GM12864 (cell line): ENCODE measurements around the gene SYNGR4.
"Not testable (repeated sequence)": the region's sequence is repeated elsewhere in the genome, so short reads cannot be mapped to it uniquely, and the experiment has no call there.

Source experiments
- DNase-seq: peaks from one replicate; pipeline ENCODE4 v3.0.0-alpha.2; 2011; ENCODE audit warnings: low read depth
- H3K4me3 ChIP-seq: 2 replicates; pipeline ENCODE4 v1.5.1; 2011; ENCODE audit warnings: mild to moderate bottlenecking, low read depth, low read length, control low read depth
- TF ChIP-seq, protein P1 (sequence below): IDR thresholded peaks from 2 replicates; pipeline ENCODE4 v1.5.1; 2011; ENCODE audit warnings: low read depth, mild to moderate bottlenecking, moderate library complexity, low read length, control low read depth, inconsistent platforms; ENCODE audit errors: missing control alignments

SYNGR4 gene

DNA sequence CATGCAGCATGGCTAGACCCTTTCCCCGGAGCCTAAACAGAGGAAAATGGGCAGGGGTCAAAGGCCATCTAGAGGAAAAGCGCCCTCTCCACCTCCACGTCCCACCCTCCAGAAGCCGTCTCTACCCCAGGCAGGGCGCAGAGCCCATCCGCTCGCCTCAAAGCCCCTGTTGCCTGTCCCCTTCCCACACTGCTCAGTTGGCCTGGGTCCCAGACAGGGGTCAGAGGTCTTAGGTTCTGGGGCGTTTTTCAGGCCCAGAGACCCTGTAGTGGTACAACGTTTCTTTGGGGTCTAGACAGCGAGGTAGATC lies 712 bp upstream of the SYNGR4 start:
- TF ChIP-seq, protein P1, sequence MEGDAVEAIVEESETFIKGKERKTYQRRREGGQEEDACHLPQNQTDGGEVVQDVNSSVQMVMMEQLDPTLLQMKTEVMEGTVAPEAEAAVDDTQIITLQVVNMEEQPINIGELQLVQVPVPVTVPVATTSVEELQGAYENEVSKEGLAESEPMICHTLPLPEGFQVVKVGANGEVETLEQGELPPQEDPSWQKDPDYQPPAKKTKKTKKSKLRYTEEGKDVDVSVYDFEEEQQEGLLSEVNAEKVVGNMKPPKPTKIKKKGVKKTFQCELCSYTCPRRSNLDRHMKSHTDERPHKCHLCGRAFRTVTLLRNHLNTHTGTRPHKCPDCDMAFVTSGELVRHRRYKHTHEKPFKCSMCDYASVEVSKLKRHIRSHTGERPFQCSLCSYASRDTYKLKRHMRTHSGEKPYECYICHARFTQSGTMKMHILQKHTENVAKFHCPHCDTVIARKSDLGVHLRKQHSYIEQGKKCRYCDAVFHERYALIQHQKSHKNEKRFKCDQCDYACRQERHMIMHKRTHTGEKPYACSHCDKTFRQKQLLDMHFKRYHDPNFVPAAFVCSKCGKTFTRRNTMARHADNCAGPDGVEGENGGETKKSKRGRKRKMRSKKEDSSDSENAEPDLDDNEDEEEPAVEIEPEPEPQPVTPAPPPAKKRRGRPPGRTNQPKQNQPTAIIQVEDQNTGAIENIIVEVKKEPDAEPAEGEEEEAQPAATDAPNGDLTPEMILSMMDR = no peak
- H3K4me3 ChIP-seq = peak overlapping the region; percentile 62
- no peak for DNase-seq

DNA sequence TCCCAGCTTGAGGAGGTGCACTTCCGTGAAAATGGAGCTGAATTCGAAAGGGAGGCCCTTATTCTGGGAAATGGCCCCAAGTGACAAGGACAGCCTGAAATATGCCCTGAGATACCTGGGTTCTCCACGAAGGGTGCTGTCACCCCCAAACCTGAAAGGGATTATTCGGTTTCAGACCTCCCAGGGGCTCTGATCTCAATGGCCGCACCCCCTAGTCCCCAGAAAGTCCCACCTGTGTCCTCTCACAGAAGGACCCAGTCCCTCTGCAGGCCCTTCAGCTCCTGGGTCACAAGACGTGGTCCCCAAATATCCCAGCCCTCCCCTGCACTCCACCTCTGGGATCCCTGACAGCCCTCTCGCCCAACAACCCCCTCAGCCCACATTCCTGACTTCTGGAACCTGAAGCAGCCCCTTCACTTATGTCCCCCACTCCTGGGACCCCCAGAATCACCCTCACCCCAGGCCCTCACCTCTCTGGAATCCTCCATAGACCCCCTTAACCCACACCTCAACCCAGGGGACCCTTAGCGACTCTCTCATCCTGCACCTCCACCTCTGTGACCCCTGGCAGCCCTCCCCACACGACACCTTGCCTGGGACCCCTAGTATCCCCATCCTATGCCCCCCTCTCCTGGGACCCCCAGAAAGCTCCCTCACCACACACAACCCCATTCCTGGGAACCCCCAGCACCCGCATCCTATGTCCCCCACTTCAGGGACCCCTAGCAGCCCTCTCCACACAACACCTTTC lies 606 bp downstream of the SYNGR4 start:
- no peak for DNase-seq
- H3K4me3 ChIP-seq = peak overlapping the region; percentile 49
- TF ChIP-seq, protein P1 = peak; percentile 5

DNA sequence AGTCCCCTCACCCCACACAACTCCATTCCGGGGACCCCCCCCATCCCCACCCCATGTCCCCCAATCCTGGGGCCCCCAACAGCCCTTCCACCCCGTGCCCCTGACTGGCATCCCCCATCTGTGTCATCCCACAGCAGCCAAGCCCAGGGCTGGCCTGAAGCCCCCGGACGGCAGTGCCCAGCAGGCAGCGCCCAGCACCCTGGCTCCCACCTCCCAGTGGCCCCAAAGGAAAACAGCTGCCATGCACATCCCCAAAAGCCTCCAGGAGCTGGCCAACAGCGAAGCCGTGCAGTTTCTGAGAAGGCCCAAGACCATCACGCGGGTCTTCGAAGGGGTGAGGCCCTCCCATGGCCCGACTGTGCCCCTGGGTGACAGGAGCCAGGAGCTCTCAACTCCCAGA lies 1.4 kb downstream of the SYNGR4 start:
- DNase-seq = no peak
- TF ChIP-seq, protein P1 = no peak
- H3K4me3 ChIP-seq = no peak overlapping the region

DNA sequence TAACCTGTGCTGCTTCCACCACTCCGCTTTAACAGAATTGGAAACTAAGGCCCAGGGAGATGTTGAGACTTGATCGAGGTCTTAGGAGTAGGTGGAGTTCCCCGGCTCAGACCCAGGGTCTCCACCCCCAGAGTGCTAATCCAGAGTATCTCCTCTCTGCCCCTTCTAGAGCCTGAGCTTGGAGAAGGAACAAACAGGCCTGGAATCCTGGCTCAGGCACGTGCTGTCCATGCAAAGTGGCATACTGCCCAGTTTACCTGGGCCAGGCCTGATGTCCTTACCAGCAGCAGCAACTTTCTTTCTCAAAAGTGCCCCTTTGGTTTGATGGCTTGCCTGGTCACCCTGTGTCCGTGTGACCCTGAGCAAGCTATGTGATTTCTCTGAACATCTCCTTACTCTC lies 3.7 kb downstream of the SYNGR4 start:
- TF ChIP-seq, protein P1 = no peak
- DNase-seq = no peak
- H3K4me3 ChIP-seq = no peak overlapping the region

DNA sequence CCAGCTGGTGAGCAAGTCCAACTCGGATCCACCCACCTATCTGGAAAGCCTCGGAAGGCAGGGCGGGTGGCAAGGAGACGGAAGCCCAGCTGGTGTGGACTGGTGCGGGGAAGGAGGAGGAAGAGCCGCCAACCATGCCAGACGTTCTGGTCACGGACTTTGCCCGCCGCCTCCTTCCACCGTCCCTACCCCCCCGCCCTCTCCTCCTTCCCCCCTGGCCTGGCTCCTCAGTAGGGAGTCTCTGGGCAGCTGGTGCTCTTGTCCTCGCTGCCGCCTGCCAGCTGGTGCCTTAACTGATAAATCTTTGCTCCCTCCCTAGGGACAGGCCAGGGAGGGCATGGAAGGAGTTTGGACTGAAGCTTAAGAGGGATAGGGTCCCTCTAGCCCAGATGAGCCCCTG lies 4.8 kb downstream of the SYNGR4 start:
- no peak for DNase-seq

DNA sequence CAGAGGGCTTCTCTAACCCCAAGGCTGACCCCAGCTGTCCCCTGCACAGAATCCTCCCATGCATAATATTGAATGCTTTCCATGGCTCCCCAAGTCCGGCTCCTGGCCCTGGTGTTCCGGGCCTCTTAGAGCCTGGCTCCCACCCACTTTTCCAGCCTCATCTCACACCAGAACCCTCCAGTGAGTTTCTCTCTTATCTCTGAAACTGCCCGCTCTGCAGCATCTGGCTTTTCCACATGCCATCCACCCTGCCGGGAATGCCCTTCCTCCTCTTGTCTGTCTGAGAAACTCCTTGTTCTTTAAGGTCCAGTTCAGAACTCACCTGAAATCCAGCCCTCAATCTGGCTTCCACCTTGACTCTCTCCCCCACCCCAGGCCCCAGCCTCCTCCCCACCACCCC lies 6.8 kb downstream of the SYNGR4 start:
- no peak overlapping the region for H3K4me3 ChIP-seq
- TF ChIP-seq, protein P1 = no peak
- DNase-seq = no peak

More for the DNA sequence above, 4.8 kb downstream of the SYNGR4 start:
- TF ChIP-seq, protein P1 = no peak
- no peak overlapping the region for H3K4me3 ChIP-seq

DNA sequence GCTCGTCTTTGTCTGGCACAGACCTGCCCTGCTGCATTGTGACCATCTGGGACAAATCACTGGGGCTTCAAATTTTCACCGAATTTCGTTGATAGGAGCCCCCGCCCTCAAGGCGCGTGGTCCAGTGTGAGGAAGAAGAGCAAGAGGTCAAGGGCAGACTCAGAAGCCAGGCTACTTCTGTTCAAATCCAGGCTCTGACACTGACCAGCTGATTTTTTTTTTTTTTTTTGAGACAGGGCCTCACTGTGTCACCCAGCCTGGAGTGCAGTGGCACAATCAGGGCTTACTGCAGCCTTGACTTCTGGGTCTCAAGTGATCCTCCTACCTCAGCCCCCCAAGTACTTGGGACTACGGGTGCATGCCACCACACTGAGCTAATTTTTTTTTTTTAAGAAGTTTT lies 7.2 kb downstream of the SYNGR4 start:
- DNase-seq = no peak
- TF ChIP-seq, protein P1 = no peak
- H3K4me3 ChIP-seq = no peak overlapping the region

DNA sequence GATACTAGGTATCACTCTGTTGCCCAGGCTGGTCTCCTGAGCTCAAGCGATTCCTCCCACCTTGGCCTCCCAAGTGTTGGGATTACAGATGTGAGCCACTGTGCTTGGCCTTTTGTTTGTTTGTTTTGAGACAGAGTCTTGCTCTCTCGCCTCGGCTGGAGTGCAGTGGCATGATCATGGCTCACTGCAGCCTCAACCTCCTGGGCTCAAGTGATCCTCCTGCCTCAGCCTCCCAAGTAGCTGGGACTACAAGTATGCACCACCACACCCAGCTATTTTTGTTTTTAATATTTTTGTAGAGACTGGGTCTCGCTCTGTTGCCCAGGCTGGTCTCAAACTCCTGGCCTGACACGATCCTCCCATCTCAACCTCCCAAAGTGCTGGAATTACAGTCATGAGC lies 7.6 kb downstream of the SYNGR4 start:
- H3K4me3 ChIP-seq, DNase-seq: not testable (repeated sequence)
